ENCODE results near the gene PARK7. TPM values are rescaled to one million over a fixed set of nuclear protein-coding genes. Genes with fewer than 3 reads are reported as not detected.

PARK7 gene
- total RNA-seq, 4 donors from 2014 or later, result 48.2 to 85.8 (median 73.5) TPM

GRCh38 chr1:7967651-7968050 lies 6.1 kb downstream of the PARK7 start:
- DNase-seq, result no peak
- no peak overlapping the region for H3K4me3 ChIP-seq
- H3K4me1 ChIP-seq, result peaks cover 0 to 18% (median 0%) of the 10 kb centered on the region in 4 donors
- TF ChIP-seq POLR2A (IDR thresholded peaks at IDR 0.05) (no peak), CTCF (IDR thresholded peaks at IDR 0.05) (no peak)
- no peaks in the 10 kb centered on the region for H3K27me3 ChIP-seq
- no peaks in the 10 kb centered on the region for H3K9me3 ChIP-seq
- peaks cover 0 to 89% (median 5%) of the 10 kb centered on the region in 3 donors for H3K36me3 ChIP-seq
- no peak overlapping the region for H3K27ac ChIP-seq

- Histone ChIP-seq H3K36me3 (peaks cover 0 to 71% (median 5%) of the 10 kb centered on the region in 3 donors), H3K9me3 (no peaks in the 10 kb centered on the region), H3K27me3 (no peaks in the 10 kb centered on the region), H3K27ac (no peak overlapping the region), H3K4me3 (no peak overlapping the region), H3K4me1 (peaks cover 0 to 8% (median 0%) of the 10 kb centered on the region in 4 donors)
- DNase-seq, result no peak
- TF ChIP-seq CTCF (IDR thresholded peaks at IDR 0.05) (no peak), POLR2A (IDR thresholded peaks at IDR 0.05) (no peak)
Observed at GRCh38 chr1:7970246-7970645, 8.7 kb downstream of the PARK7 start.

- H3K36me3 ChIP-seq, result peaks cover 0 to 64% (median 5%) of the 10 kb centered on the region in 3 donors
- no peaks in the 10 kb centered on the region for H3K27me3 ChIP-seq
- H3K4me1 ChIP-seq, result peaks cover 0 to 4% (median 0%) of the 10 kb centered on the region in 4 donors
Observed at GRCh38 chr1:7971024-7971423, 9.5 kb downstream of the PARK7 start.

GRCh38 chr1:7972285-7972684 lies 10.8 kb downstream of the PARK7 start:
- Histone ChIP-seq H3K27ac (no peak overlapping the region), H3K9me3 (no peaks in the 10 kb centered on the region), H3K4me3 (no peak overlapping the region), H3K36me3 (peaks cover 0 to 61% (median 5%) of the 10 kb centered on the region in 3 donors), H3K27me3 (no peaks in the 10 kb centered on the region), H3K4me1 (no peaks in the 10 kb centered on the region)
- DNase-seq, result no peak
- TF ChIP-seq CTCF (IDR thresholded peaks at IDR 0.05) (no peak), POLR2A (IDR thresholded peaks at IDR 0.05) (no peak)

More at GRCh38 chr1:7971024-7971423, 9.5 kb downstream of the PARK7 start:
- Histone ChIP-seq H3K9me3 (no peaks in the 10 kb centered on the region), H3K27ac (no peak overlapping the region), H3K4me3 (no peak overlapping the region)
- DNase-seq, result no peak
- TF ChIP-seq POLR2A (IDR thresholded peaks at IDR 0.05) (no peak), CTCF (IDR thresholded peaks at IDR 0.05) (no peak)

- Histone ChIP-seq H3K4me3 (no peak overlapping the region), H3K9me3 (no peaks in the 10 kb centered on the region), H3K36me3 (peaks cover 0 to 66% (median 5%) of the 10 kb centered on the region in 3 donors), H3K4me1 (no peaks in the 10 kb centered on the region), H3K27ac (no peak overlapping the region), H3K27me3 (no peaks in the 10 kb centered on the region)
- no peak for TF ChIP-seq CTCF (IDR thresholded peaks at IDR 0.05)
- TF ChIP-seq POLR2A (IDR thresholded peaks at IDR 0.05), result no peak
- DNase-seq, result no peak
Observed at GRCh38 chr1:7973086-7973485, 11.6 kb downstream of the PARK7 start.

Measured in Peyer's patch (tissue), 4 donors.